ENCODE data around the gene TSC1.

TSC1 gene

DNA sequence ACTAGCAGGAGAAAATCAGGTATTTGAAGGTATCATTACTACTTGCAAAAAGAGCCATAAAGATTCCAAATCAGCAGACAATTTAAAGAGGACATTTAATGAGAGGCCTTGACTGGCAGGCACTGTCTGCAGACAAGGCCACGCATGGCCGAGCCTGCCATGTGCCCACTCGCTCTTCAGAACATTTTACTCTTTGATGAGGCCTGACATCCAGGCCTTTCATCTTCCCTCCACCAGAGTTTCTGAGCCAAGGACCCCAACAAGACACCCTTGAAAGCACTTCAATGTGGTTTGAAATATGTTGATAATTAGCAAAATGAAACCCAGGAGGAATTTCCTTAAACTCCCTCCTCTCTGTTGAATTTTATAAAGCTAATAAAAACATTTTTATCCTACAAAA is 82.8 kb downstream of the TSC1 start:
- no peak for DNase-seq

GRCh38 chr9:132858751-132859150 is 85.7 kb downstream of the TSC1 start:
- DNase-seq, result no peak

DNA sequence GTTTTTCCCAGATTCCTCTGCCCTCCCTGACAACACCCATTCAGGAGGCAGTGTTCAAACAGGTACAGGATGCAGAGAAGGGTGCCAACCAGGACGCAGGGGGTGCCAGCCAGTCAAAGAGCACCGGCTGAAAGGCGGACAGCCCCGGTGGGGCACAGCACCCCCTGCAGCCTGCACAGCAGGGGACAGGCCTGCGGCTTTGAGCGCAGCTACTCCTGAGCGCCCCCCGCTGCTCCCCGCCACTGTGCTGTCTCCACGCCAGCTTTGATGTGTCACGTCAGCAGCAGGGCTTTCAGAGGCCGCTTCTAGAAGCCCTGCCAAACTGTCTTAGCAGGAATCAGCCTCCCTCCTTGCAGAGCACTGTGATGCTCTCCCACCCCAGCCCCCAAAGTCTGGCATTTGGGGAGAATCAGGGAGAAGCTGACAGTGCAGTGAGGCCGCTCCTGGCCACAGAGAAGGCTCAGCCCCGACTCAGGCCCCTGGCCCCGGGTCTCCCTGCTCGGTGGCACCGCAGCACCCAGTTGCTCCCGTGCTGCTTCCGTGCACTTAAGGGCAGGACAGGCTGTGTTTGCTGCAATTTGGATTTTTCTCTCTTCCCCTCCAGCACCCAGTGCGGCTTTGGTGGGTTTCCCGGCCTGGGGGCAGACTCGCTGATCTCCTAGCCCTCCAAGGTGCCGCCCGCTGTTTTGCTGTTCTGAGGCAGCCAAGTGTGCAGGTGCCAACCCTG is 86.6 kb downstream of the TSC1 start:
- DNase-seq, result no peak

- DNase-seq, result no peak
Observed at GRCh38 chr9:132857031-132857430, 87.4 kb downstream of the TSC1 start.

GRCh38 chr9:132855904-132856303 is 88.5 kb downstream of the TSC1 start:
- DNase-seq, result no peak

- no peak for DNase-seq
Observed at GRCh38 chr9:132854832-132855231, 89.6 kb downstream of the TSC1 start.

DNA sequence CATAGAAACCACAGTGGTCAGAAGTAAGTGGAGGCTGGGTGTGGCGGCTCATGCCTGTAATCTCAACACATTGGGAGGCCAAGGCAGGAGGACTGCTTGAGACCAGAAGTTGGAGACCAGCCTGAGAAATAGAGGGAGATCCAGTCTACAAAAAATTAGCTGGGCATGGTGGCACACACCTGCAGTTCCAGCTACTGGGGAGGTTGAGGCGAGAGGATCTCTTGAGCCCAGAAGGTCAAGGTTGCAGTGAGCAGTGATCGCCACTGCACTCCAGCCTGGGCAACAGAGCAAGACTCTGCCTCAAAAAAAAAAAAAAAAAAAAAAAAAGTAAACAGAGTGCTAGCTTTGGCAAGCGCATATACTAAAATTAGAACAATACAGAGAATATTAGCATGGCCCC is 90.9 kb downstream of the TSC1 start:
- no peak for DNase-seq

DNA sequence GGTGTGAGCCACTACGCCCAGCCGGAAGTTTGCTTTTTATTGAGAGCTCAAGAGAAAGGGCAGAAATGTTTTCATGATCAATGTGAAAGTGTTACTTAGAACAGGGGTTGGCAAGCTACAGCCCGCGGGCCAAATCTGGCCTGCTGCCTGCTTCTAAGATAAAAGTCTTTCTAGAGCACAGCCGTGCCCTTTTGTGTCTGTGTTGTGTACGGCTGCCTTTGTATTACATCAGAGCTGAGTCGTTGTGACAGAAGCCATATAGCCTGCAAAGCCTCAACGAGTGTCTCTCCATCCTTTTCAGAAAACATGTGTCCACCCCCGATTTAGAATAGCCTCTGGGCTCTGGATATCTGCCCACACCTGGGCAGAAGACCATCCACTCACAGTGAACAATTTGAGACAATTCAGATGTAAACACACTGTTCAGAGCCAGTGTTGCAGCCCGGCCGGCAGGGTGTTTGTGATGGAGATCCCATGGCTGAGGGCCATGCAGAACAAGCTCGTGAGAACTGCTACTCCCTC is 95.2 kb downstream of the TSC1 start:
- DNase-seq, result no peak

DNA sequence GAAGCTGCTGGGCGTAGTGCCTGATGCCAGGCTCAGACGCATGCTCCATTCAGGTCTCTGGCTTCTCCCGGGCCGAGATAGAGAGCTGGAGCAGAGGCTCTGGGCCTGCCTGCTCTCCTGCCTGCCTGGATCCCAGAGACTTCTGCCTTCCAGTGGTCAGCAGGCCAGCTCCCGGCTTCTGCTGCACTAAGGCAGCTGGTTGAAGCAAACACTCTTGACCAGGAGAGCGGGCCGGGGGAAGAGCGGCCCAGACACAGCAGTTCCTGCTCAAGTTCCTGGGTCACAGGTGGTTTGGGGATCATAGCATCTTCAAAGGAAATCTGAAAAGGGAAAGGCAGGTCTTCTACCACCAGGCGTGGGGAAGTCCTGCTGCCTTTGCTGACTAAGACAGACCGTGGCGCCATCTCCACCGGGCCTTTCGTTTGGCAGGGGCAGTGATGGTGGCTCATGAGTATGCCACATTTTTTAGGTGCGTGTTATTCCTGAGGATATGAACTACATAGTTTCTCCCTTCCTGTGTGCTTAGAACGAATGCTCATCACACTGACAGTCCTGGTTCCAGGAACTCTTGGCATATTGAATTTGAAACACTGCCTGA is 97.4 kb downstream of the TSC1 start:
- no peak for DNase-seq

DNA sequence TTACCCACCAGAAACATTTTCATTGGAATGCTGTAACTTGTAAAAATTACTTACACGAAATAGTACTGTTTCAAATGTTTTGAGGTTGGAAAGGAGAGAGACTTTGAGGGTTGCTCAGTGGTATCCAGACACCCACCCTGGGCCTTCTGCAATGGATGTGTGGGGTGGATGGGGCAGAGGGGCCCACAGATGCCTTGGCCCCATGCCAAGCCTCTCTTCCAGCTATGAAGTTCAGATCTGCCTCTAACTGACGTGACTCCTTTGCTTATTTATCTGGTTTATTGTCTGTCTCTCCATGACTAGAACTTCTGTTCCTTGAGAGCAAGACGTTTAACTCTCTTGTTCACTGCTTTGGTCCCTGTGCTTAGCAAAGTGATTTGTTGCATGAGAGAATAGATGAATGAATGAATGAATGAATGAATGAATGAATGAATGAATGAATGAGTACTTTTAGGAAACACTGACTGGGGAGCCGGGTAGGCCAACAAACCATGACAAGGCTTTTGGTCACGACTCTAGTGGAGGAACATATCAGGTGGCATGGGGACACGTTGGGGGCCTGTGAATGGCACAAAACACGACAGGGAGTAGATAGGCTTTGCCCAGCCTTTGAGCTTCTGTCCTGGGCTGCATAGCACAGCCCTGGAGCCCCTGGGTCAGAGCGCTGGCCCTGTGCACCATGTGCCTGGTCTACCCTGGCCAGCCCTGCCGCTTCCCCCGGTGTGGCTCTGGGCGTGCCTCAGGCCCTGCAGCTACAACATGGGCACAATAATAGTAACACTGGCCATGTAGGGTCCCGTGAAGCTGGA is 98.1 kb downstream of the TSC1 start:
- no peak for DNase-seq

GRCh38 chr9:132842124-132843044 is 102.0 kb downstream of the TSC1 start:
- DNase-seq, result no peak
